Stimulated activated CD4-positive, alpha-beta T cell treated with anti-CD3 and anti-CD28 coated beads, Interleukin-1b, Interleukin-23, amount 100 ng/mL, for 1 hour (primary cell): ENCODE data around the gene NEIL1.
"Not testable (repeated sequence)": the region's sequence is repeated elsewhere in the genome, so short reads cannot be mapped to it uniquely, and the experiment has no call there.

Experiments
- DNase-seq, 2 donors: peaks; one replicate each; pipeline ENCODE4 v3.0.0-alpha.2; 2020; ENCODE audit warnings: low read depth in 2 of 2

Gene NEIL1

GRCh38 chr15:75380773-75381172 is 33.9 kb downstream of the NEIL1 start:
- DNase-seq, result no peak

- DNase-seq, result not testable (repeated sequence)
Observed at GRCh38 chr15:75383986-75384385, 37.1 kb downstream of the NEIL1 start.

- no peak for DNase-seq
Observed at GRCh38 chr15:75389791-75390382, 43.0 kb downstream of the NEIL1 start.

- DNase-seq, result no peak
Observed at GRCh38 chr15:75397494-75397893, 50.7 kb downstream of the NEIL1 start.

- DNase-seq, result no peak
Observed at GRCh38 chr15:75403892-75404291, 57.1 kb downstream of the NEIL1 start.
